Lower lobe of right lung (tissue), 2 donors: ENCODE measurements around the gene PLK3. TPM values are rescaled to one million over a fixed set of nuclear protein-coding genes. Genes with fewer than 3 reads are reported as not detected.

Source experiments
- ATAC-seq, 2 donors: fragments of 200-7000 bp; cut with Tn5 transposase; one replicate each; pipeline ENCODE4 v1.9.1; 2020 to 2022; ENCODE audit warnings: mild to moderate bottlenecking in 2 of 2, moderate library complexity in 2 of 2
- DNase-seq: peaks from one replicate; pipeline ENCODE4 v3.0.0-alpha.2; 2020
- H3K27ac ChIP-seq: fragments of 200-600 bp; one replicate; pipeline ENCODE4 v1.8.0; 2022
- H3K27me3 ChIP-seq: fragments of 200-600 bp; one replicate; pipeline ENCODE4 v1.8.0; 2022; ENCODE audit warnings: low read depth
- H3K36me3 ChIP-seq: fragments of 200-600 bp; one replicate; pipeline ENCODE4 v1.8.0; 2022; ENCODE audit warnings: mild to moderate bottlenecking
- H3K4me1 ChIP-seq: fragments of 200-600 bp; one replicate; pipeline ENCODE4 v1.8.0; 2022
- H3K4me3 ChIP-seq: fragments of 200-600 bp; one replicate; pipeline ENCODE4 v1.8.0; 2022; ENCODE audit warnings: mild to moderate bottlenecking
- H3K9me3 ChIP-seq: fragments of 200-600 bp; one replicate; pipeline ENCODE4 v1.8.0; 2022
- intact Hi-C: fragments of 100-400 bp; cut with DNase I; formaldehyde crosslinking; loops from one replicate; pipeline ENCODE4 v1.11.0; 2022
- total RNA-seq: library from RNA; stranded (reverse); fragmentation: NEBNext Ultra II Directional; extraction: Animal tissue kit (Norgen Biotek cat#: 25700); gene quantifications from one replicate; pipeline ENCODE4 v1.2.1, GENCODE V29; 2021
- TF ChIP-seq, protein P1 (sequence below): fragments of 200-600 bp; IDR thresholded peaks from one replicate; pipeline ENCODE4 v1.8.0; 2022; ENCODE audit warnings: antibody characterized with exemption, mild to moderate bottlenecking
- donor health status: DM: no; HTN: yes; CAD: no; lungs with severe emphysema.

PLK3 gene
- total RNA-seq, 1 donor from 2014 or later, result 27.7 TPM

DNA sequence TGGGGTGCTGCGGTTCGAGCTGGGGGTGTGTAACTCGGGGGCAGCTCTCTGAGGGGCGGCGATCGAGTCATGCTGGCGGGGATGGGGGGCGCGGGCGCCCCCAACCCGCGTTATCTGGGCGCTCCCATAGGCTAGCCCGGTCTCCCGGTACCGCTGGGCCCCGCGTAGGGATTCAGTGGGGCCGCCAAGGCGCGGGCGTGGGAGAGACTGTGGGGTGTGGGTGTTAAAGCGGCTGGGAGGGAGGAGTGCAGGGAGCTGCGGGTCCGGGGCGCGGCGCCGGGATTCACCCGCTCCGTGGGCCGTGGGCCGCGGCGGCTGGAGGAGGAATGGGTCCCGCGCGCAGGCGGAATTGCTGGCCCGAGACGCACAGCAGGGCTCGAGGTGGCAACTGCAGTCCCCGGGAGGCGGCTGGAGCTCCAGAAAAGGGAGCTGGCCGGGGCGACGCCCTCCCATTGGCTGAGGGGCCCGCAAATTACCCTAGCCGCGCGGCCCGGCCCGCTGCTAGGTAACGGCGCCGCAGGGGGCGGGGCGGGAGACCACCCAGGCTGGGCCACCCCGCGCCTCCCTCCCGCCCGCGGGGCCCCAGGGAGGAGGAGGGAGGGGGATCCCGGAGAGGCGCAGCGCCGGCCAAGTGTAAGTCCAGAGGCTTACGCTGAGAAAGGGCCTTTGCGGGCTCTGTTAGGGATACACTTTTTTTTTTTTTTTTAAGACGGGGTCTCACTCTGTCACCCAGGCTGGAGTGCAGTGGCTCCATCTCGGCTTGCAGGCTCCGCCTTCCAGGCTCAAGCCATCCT, 42.9 kb downstream of the PLK3 start, which contains the start of gene PTCH2:
TSS of gene PTCH2 (minus strand) at position 392 of the 794 bp plus-strand sequence. CDS start at position 71, 321 bp downstream.
- intact Hi-C loops, result no loop called here
- peak; percentile 85 to 86 for ATAC-seq
- H3K4me1 ChIP-seq, result peaks cover 13% of the 10 kb centered on the region
- DNase-seq, result peak; percentile 67
- peak within 1 kb of the TSS; percentile 55 for H3K4me3 ChIP-seq
- H3K9me3 ChIP-seq, result no peaks in the 10 kb centered on the region
- H3K36me3 ChIP-seq, result no peaks in the 10 kb centered on the region
- no peak within 1 kb of the TSS for H3K27ac ChIP-seq
- TF ChIP-seq, protein P1, sequence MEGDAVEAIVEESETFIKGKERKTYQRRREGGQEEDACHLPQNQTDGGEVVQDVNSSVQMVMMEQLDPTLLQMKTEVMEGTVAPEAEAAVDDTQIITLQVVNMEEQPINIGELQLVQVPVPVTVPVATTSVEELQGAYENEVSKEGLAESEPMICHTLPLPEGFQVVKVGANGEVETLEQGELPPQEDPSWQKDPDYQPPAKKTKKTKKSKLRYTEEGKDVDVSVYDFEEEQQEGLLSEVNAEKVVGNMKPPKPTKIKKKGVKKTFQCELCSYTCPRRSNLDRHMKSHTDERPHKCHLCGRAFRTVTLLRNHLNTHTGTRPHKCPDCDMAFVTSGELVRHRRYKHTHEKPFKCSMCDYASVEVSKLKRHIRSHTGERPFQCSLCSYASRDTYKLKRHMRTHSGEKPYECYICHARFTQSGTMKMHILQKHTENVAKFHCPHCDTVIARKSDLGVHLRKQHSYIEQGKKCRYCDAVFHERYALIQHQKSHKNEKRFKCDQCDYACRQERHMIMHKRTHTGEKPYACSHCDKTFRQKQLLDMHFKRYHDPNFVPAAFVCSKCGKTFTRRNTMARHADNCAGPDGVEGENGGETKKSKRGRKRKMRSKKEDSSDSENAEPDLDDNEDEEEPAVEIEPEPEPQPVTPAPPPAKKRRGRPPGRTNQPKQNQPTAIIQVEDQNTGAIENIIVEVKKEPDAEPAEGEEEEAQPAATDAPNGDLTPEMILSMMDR, result no peak
- H3K27me3 ChIP-seq, result no peaks in the 10 kb centered on the region

DNA sequence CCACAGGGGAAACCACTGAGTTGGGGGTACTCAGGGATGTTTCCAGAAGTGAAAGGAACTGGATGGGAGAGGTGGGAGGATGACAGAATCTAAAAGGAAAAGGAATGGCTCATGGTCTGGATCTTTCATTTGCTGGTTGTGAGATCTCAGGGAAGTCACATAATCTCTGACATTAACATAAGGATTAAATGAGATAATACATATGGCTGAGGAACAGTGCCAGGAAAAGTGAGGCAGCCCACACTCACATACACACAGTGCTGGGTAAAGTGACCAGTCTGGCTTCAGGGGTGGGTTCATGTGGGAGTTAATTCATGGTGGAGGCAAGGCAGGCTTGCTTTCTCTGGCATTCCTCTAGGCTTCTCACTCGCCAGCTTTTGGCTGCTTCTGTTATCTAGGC, 46.8 kb downstream of the PLK3 start:
- peaks cover 13% of the 10 kb centered on the region for H3K4me1 ChIP-seq
- TF ChIP-seq, protein P1, result no peak
- DNase-seq, result no peak
- no peak overlapping the region for H3K4me3 ChIP-seq
- H3K36me3 ChIP-seq, result peaks cover 14% of the 10 kb centered on the region
- no peaks in the 10 kb centered on the region for H3K9me3 ChIP-seq
- no peak for ATAC-seq
- intact Hi-C loops, result no loop called here
- no peak overlapping the region for H3K27ac ChIP-seq
- H3K27me3 ChIP-seq, result no peaks in the 10 kb centered on the region

DNA sequence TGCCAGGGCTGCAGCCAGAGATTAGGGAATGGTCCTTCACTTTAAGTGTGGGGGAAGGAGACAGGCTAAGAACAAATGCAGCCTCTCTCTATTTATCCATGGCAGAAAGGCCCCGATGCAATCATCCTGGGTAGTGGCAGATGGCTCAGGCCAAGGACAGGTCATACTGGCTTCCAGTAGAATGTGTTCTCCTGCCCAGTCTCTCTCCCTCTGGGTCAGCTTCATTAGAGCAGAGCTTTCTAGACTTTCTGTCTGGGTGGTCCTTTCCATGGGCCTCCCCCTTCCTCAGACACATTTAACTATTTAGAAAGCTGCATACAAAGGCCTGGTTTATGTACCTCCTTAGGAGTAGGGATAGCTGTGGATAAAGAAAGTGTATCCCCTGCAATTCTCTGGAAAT, 47.7 kb downstream of the PLK3 start:
- Histone ChIP-seq H3K9me3 (no peaks in the 10 kb centered on the region), H3K36me3 (peaks cover 14% of the 10 kb centered on the region), H3K27me3 (no peaks in the 10 kb centered on the region), H3K4me3 (no peak overlapping the region), H3K4me1 (peaks cover 8% of the 10 kb centered on the region), H3K27ac (no peak overlapping the region)
- no peak for ATAC-seq
- intact Hi-C loops, result no loop called here
- DNase-seq, result no peak
- TF ChIP-seq, protein P1, result no peak

DNA sequence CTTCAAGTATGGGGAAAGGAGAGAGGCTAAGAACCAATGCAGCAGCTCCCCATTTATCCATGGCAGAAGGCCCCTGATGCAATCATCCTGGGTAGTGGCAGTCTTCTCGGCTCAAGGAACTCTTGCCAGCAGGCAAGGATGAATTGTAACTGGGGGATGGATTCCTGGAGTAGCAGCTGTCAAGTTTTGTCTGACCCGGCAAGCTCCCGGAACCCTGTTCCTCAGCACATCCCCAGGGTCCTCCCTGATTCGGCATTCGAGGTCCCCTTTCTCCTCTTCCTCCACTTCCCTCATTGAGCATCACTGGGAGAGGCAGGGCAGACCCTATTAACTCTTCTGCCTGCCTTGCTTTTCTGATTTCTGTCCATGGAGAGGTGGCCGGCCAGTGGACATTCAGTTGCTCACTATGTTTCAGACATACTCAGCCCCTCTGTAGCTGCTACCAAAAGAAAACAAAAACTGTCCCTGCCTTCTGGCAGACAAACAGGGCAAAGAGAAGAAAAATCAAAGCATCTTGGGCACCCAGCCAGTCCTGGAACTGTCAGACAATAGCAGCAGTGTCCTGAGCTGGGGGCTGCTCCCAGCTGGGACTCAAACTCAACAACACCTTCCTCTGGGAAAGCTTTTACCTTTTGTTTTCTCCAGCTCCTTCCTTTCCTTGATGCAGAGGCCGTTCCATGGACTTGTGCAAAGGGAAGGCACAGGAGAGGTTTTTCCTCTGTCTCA, 48.4 kb downstream of the PLK3 start:
- Histone ChIP-seq H3K27ac (no peak overlapping the region), H3K27me3 (no peaks in the 10 kb centered on the region), H3K9me3 (no peaks in the 10 kb centered on the region), H3K4me1 (peaks cover under 1% of the 10 kb centered on the region), H3K36me3 (peaks cover 14% of the 10 kb centered on the region), H3K4me3 (no peak overlapping the region)
- ATAC-seq (no peak), DNase-seq (no peak)
- intact Hi-C loops, result no loop called here
- TF ChIP-seq, protein P1, result no peak

- no peaks in the 10 kb centered on the region for H3K27me3 ChIP-seq
- H3K4me1 ChIP-seq, result no peaks in the 10 kb centered on the region
- no peak for ATAC-seq
- no peaks in the 10 kb centered on the region for H3K9me3 ChIP-seq
- TF ChIP-seq, protein P1, result no peak
- H3K36me3 ChIP-seq, result peaks cover 14% of the 10 kb centered on the region
- H3K4me3 ChIP-seq, result no peak overlapping the region
- no peak overlapping the region for H3K27ac ChIP-seq
- intact Hi-C loops, result no loop called here
- DNase-seq, result no peak
Measured at GRCh38 chr1:44849575-44850132, 49.5 kb downstream of the PLK3 start.
